Heart left ventricle (tissue), 13 donors: ENCODE measurements around the gene SLC44A5.
"Not testable (repeated sequence)": the region's sequence is repeated elsewhere in the genome, so short reads cannot be mapped to it uniquely, and the experiment has no call there.

Experiments
- POLR2A ChIP-seq, 2 donors: fragments of 450-650 bp; IDR thresholded peaks; one replicate each; pipeline ENCODE4 v1.6.1; 2017; ENCODE audit warnings: antibody characterized with exemption in 2 of 2, mild to moderate bottlenecking in 2 of 2, moderate library complexity in 2 of 2
- TF ChIP-seq, protein P1 (sequence below), 12 donors: fragments of 200-600 bp; sonication (generic) in 4 of 12; IDR thresholded peaks; one replicate each; pipeline versions ENCODE4 v1.5.0 to v1.8.0; 2018 to 2022; ENCODE audit warnings: antibody characterized with exemption in 12 of 12, mild to moderate bottlenecking in 5 of 12
- donor health status: ischemic (EF 13 %, LVEDD 7.1; RV severe dilation, severe dysfunction).
- donor health status: DM: no; HTN: yes; CAD: no.
- donor health status: DM: no; HTN: no; CAD: no.
- donor health status: ischemic (EF 25% LVEDD 6.9; RV normal size, moderate dysfunction).
- donor health status: ischemic (EF 25% LVEDD 5.7; RV mildly dilated, moderate dysfunction).
- donor health status: ischemic (EF 35%, LVEDD 5.7; RV mildly dilated, moderate dysfunction).
- donor health status: nonischemic (EF 11% LVEDD 7.7; RV severe dilation, severe dysfunction).
- donor health status: DM: yes; HTN: yes; CAD: no.
- donor health status: PGD.
- donor health status: ischemic (EF 29% LVEDD 5.4; RV normal size, mild dysfunction).
- donor health status: nonischemic (EF 23%, LVEDD 6.1; RV moderate dilation, normal function).

- TF ChIP-seq, protein P1, sequence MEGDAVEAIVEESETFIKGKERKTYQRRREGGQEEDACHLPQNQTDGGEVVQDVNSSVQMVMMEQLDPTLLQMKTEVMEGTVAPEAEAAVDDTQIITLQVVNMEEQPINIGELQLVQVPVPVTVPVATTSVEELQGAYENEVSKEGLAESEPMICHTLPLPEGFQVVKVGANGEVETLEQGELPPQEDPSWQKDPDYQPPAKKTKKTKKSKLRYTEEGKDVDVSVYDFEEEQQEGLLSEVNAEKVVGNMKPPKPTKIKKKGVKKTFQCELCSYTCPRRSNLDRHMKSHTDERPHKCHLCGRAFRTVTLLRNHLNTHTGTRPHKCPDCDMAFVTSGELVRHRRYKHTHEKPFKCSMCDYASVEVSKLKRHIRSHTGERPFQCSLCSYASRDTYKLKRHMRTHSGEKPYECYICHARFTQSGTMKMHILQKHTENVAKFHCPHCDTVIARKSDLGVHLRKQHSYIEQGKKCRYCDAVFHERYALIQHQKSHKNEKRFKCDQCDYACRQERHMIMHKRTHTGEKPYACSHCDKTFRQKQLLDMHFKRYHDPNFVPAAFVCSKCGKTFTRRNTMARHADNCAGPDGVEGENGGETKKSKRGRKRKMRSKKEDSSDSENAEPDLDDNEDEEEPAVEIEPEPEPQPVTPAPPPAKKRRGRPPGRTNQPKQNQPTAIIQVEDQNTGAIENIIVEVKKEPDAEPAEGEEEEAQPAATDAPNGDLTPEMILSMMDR (IDR thresholded peaks at IDR 0.05) = not testable (repeated sequence)
- TF ChIP-seq POLR2A (IDR thresholded peaks at IDR 0.05) = not testable (repeated sequence)
Measured at GRCh38 chr1:75645153-75645552, 34.2 kb upstream of the SLC44A5 start.
